Panc1 (cell line): ENCODE data around the gene NCOA3. TPM values are rescaled to one million over a fixed set of nuclear protein-coding genes. Genes with fewer than 3 reads are reported as not detected.

ENCODE experiments used
- ATAC-seq: fragments of 200-7000 bp; cut with Tn5 transposase; 2 replicates; pipeline ENCODE4 v1.9.1; 2020; ENCODE audit warnings: mild to moderate bottlenecking, moderate library complexity
- BruUV-seq: library from RNA; stranded (reverse); fragments of 400-500 nt; replicated peaks from 2 replicates; lab custom pipeline; 2021; lab: Mats Ljungman, UMichigan
- CTCF ChIA-PET: fragments of 300-600 bp; sonication (Branson Sonifier 250); formaldehyde crosslinking; loops from one replicate; lab custom pipeline; 2022; ENCODE audit warnings: antibody characterized with exemption; lab: Charles Lee
- POLR2A ChIA-PET: fragments of 300-600 bp; sonication (Branson Sonifier 250); formaldehyde crosslinking; loops from one replicate; lab custom pipeline; 2022; ENCODE audit warnings: antibody characterized with exemption; lab: Charles Lee
- DNase-seq: peaks from one replicate; pipeline ENCODE4 v3.0.0-alpha.2; 2010; ENCODE audit warnings: low read depth, low spot score
- H3K27ac ChIP-seq: 2 replicates; pipeline ENCODE4 v1.5.1; 2011; ENCODE audit warnings: mild to moderate bottlenecking, low read length, inconsistent platforms
- H3K27me3 ChIP-seq: fragments of 200-500 bp; sonication (Bioruptor generic); 2 replicates; pipeline ENCODE4 v1.6.0; 2014; ENCODE audit warnings: low read length, inconsistent platforms; ENCODE audit not compliant: control insufficient read depth, insufficient read depth
- H3K36me3 ChIP-seq: fragments of 200-500 bp; sonication (Bioruptor generic); 2 replicates; pipeline ENCODE4 v1.5.1; 2014; ENCODE audit warnings: inconsistent platforms, mild to moderate bottlenecking, low read length, moderate library complexity; ENCODE audit not compliant: control insufficient read depth, insufficient read depth
- H3K4me1 ChIP-seq: 2 replicates; pipeline ENCODE4 v1.5.1; 2011; ENCODE audit warnings: inconsistent platforms, mild to moderate bottlenecking, low read length, moderate library complexity; ENCODE audit not compliant: control insufficient read depth, insufficient read depth
- H3K4me3 ChIP-seq, 2 experiments: 2 replicates each; pipeline ENCODE4 v1.5.1; 2011 to 2012; ENCODE audit warnings: low read depth in 2 of 2, low read length in 2 of 2, mild to moderate bottlenecking in 2 of 2, inconsistent platforms in 1 of 2, moderate library complexity in 1 of 2
- H3K9me3 ChIP-seq: fragments of 200-500 bp; sonication (Bioruptor generic); 2 replicates; pipeline ENCODE4 v1.5.1; 2014; ENCODE audit warnings: low read depth, mild to moderate bottlenecking, inconsistent platforms, low read length, moderate library complexity; ENCODE audit not compliant: control insufficient read depth, insufficient read depth
- CTCF ChIP-seq: fragments of 450-650 bp; IDR thresholded peaks from 2 replicates; pipeline ENCODE4 v1.5.1; 2017; ENCODE audit warnings: mild to moderate bottlenecking
- POLR2AphosphoS5 ChIP-seq: IDR thresholded peaks from 2 replicates; pipeline ENCODE4 v1.6.1; 2012; ENCODE audit warnings: mild to moderate bottlenecking, low read depth, low read length, moderate library complexity
- SIN3A ChIP-seq: IDR thresholded peaks from 2 replicates; pipeline ENCODE4 v1.6.1; 2012; ENCODE audit warnings: low read depth, mild to moderate bottlenecking, low read length, moderate library complexity, borderline replicate concordance; ENCODE audit not compliant: insufficient read depth
- TCF7L2 ChIP-seq: IDR thresholded peaks from 2 replicates; pipeline ENCODE4 v1.6.1; 2011; ENCODE audit warnings: mild to moderate bottlenecking, low read depth, low read length, inconsistent platforms
- in situ Hi-C: cut with HindIII; loops from 2 replicates; pipeline ENCODE4 v1.10.0; 2016; ENCODE audit warnings: low sequenced_read_pairs, low pct_unique_long_range_greater_than_20kb
- intact Hi-C: fragments of 100-400 bp; cut with micrococcal nuclease; formaldehyde crosslinking; loops from one replicate; pipeline ENCODE4 v1.10.0; 2022; ENCODE audit not compliant: unreplicated experiment
- total RNA-seq: library from RNA; stranded (reverse); gene quantifications from one replicate; pipeline ENCODE4 v1.2.1, GENCODE V29; 2021; ENCODE audit not compliant: unreplicated experiment
- TF ChIP-seq, protein P1 (sequence below), 2 experiments: IDR thresholded peaks; 2 replicates each; pipeline ENCODE4 v1.6.1; 2011 to 2012; ENCODE audit warnings: low read depth in 2 of 2, control low read depth in 1 of 2, low read length in 1 of 2, mild to moderate bottlenecking in 1 of 2, moderate library complexity in 1 of 2; ENCODE audit not compliant: insufficient read depth in 1 of 2

NCOA3 gene
- total RNA-seq, 1 experiment from 2014 or later, result 47.7 TPM

DNA sequence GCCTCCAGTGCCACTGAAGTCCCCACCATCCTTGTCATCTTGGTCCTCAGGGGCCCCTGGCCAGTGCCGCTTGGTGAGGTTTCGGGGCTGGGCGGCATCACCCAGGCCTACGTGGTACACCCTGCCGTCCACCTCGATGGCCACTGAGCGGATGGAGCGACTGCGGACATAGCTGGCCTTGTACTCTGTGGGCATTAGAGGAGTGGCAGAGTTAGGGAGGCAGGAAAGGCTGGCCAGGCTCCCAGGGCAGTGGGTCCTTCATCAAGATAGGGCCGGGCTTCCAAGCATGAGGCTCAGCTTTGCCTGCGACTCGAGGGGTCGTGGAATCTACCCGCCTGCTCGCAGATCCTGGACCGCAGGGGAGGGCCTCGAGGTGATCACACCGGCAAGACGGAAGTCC lies 164.6 kb downstream of the NCOA3 start:
- ATAC-seq (no peak), DNase-seq (no peak)
- ChIA-PET POLR2A (no interaction called here), CTCF (no interaction called here)
- H3K36me3 ChIP-seq, result no peaks in the 10 kb centered on the region
- no TSS peak for BruUV-seq
- H3K27ac ChIP-seq, result no peak overlapping the region
- no peak overlapping the region for H3K4me3 ChIP-seq
- no peak for TF ChIP-seq SIN3A
- TF ChIP-seq, protein P1, sequence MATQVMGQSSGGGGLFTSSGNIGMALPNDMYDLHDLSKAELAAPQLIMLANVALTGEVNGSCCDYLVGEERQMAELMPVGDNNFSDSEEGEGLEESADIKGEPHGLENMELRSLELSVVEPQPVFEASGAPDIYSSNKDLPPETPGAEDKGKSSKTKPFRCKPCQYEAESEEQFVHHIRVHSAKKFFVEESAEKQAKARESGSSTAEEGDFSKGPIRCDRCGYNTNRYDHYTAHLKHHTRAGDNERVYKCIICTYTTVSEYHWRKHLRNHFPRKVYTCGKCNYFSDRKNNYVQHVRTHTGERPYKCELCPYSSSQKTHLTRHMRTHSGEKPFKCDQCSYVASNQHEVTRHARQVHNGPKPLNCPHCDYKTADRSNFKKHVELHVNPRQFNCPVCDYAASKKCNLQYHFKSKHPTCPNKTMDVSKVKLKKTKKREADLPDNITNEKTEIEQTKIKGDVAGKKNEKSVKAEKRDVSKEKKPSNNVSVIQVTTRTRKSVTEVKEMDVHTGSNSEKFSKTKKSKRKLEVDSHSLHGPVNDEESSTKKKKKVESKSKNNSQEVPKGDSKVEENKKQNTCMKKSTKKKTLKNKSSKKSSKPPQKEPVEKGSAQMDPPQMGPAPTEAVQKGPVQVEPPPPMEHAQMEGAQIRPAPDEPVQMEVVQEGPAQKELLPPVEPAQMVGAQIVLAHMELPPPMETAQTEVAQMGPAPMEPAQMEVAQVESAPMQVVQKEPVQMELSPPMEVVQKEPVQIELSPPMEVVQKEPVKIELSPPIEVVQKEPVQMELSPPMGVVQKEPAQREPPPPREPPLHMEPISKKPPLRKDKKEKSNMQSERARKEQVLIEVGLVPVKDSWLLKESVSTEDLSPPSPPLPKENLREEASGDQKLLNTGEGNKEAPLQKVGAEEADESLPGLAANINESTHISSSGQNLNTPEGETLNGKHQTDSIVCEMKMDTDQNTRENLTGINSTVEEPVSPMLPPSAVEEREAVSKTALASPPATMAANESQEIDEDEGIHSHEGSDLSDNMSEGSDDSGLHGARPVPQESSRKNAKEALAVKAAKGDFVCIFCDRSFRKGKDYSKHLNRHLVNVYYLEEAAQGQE (IDR thresholded peaks at IDR 0.05; ENCODE audit: insufficient read depth in 1 of 2, low read depth in 2 of 2, low read length in 1 of 2), result no peak
- TF ChIP-seq POLR2AphosphoS5, result no peak
- TF ChIP-seq TCF7L2, result no peak
- TF ChIP-seq CTCF, result no peak
- in situ Hi-C loops (no loop called here), intact Hi-C loops (no loop called here)
- peaks cover 3% of the 10 kb centered on the region; the same call in 1 of the 2 replicates for H3K4me1 ChIP-seq
- H3K27me3 ChIP-seq, result no peaks in the 10 kb centered on the region
- no peaks in the 10 kb centered on the region for H3K9me3 ChIP-seq

- no peaks in the 10 kb centered on the region for H3K9me3 ChIP-seq
- H3K27me3 ChIP-seq, result no peaks in the 10 kb centered on the region
- H3K4me3 ChIP-seq, result no peak overlapping the region
- DNase-seq, result no peak
- no peaks in the 10 kb centered on the region for H3K36me3 ChIP-seq
- H3K27ac ChIP-seq, result no peak overlapping the region
- in situ Hi-C loops, result no loop called here
- ChIA-PET POLR2A (no interaction called here), CTCF (no interaction called here)
- TF ChIP-seq POLR2AphosphoS5, result no peak
- TF ChIP-seq, protein P1 (IDR thresholded peaks at IDR 0.05; ENCODE audit: insufficient read depth in 1 of 2, low read depth in 2 of 2, low read length in 1 of 2), result no peak
- no peak for TF ChIP-seq CTCF
- TF ChIP-seq SIN3A, result no peak
- TF ChIP-seq TCF7L2, result no peak
- BruUV-seq, result no TSS peak
- ATAC-seq, result no peak
- H3K4me1 ChIP-seq, result peaks cover 3% of the 10 kb centered on the region; the same call in 1 of the 2 replicates
- intact Hi-C loops, result no loop called here
Observed at GRCh38 chr20:47667086-47667485, 165.4 kb downstream of the NCOA3 start.
